ENCODE results near the gene CCDC18.
"Not testable (repeated sequence)": the region's sequence is repeated elsewhere in the genome, so short reads cannot be mapped to it uniquely, and the experiment has no call there.

CCDC18 gene

DNA sequence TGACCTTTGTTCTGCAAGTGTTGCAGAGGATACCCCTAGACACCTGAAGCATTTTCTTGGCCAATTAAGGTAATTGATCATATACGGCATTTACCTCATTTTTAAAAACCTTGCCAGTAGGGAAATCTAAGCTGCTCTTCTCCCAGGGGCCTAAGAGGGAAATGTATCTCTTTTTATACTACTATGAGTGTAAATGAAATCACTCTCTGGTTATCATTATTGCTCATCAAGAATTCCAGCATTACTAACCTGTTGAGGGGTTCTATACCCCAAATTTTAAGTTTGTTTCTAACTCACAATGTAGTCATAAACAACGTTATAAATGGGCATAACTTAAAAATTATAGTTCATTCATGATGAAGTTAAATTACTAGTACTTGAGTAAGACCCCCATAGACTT, 27.7 kb upstream of the CCDC18 start:
- no peak for DNase-seq (ENCODE audit: extremely low spot score)
- ChIA-PET POLR2A (interaction anchor here (1.6 kb wide), 1 partner anchor 74 kb away, joined by 5 read pairs; the partner anchor contains the start of gene MTF2), CTCF (no interaction called here)
- TF ChIP-seq FOXK2 (IDR thresholded peaks at IDR 0.05) (no peak), LEF1 (IDR thresholded peaks at IDR 0.05; ENCODE audit: borderline replicate concordance) (no peak), ELF4 (IDR thresholded peaks at IDR 0.05) (no peak), ZNF384 (IDR thresholded peaks at IDR 0.05) (no peak)
- TF ChIP-seq, protein P1, sequence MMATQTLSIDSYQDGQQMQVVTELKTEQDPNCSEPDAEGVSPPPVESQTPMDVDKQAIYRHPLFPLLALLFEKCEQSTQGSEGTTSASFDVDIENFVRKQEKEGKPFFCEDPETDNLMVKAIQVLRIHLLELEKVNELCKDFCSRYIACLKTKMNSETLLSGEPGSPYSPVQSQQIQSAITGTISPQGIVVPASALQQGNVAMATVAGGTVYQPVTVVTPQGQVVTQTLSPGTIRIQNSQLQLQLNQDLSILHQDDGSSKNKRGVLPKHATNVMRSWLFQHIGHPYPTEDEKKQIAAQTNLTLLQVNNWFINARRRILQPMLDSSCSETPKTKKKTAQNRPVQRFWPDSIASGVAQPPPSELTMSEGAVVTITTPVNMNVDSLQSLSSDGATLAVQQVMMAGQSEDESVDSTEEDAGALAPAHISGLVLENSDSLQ (IDR thresholded peaks at IDR 0.05) = no peak

DNA sequence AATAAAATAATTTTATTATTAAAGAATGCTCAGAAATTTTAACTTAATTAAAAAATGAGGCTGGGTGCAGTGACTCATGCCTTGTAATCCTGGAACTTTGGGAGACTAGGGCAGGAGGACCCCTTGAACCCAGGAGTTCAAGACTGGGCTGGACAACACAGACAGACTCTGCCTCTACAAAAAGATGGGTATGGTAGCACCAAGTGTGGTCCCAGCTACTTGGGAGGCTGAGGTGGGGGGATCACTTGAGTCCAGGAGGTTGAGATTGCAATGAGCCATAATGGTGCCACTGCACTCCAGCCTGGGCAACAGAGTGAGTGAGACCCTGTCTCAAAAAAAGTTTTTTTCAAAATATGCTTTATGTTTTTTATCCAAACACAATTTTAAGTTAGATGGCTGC, 25.6 kb upstream of the CCDC18 start:
- TF ChIP-seq NFRKB (IDR thresholded peaks at IDR 0.05) = no peak
- TF ChIP-seq ARNT (IDR thresholded peaks at IDR 0.05) = no peak
- TF ChIP-seq HDGF (IDR thresholded peaks at IDR 0.05; ENCODE audit: borderline replicate concordance) = no peak
- no peak for TF ChIP-seq TARDBP (IDR thresholded peaks at IDR 0.05)
- TF ChIP-seq FOXA1 (IDR thresholded peaks at IDR 0.05) = no peak
- no peak for TF ChIP-seq CTBP1 (IDR thresholded peaks at IDR 0.05; ENCODE audit: borderline replicate concordance)
- no peak for TF ChIP-seq LEF1 (IDR thresholded peaks at IDR 0.05; ENCODE audit: borderline replicate concordance)
- no peak for TF ChIP-seq L3MBTL2 (conservative IDR thresholded peaks at IDR 0.05)
- no peak for TF ChIP-seq ELF4 (IDR thresholded peaks at IDR 0.05)
- no peak for TF ChIP-seq BHLHE40 (IDR thresholded peaks at IDR 0.05; ENCODE audit: borderline replicate concordance)
- TF ChIP-seq SUZ12 (IDR thresholded peaks at IDR 0.05) = no peak
- TF ChIP-seq FOXK2 (IDR thresholded peaks at IDR 0.05) = no peak
- no peak for TF ChIP-seq SP1 (IDR thresholded peaks at IDR 0.05)
- TF ChIP-seq, protein P1 (IDR thresholded peaks at IDR 0.05) = no peak
- TF ChIP-seq FOXM1 (IDR thresholded peaks at IDR 0.05; ENCODE audit: borderline replicate concordance) = no peak
- TF ChIP-seq ZNF384 (IDR thresholded peaks at IDR 0.05) = no peak
- ChIA-PET POLR2A (no interaction called here), CTCF (no interaction called here)
- no peak for DNase-seq (ENCODE audit: extremely low spot score)

DNA sequence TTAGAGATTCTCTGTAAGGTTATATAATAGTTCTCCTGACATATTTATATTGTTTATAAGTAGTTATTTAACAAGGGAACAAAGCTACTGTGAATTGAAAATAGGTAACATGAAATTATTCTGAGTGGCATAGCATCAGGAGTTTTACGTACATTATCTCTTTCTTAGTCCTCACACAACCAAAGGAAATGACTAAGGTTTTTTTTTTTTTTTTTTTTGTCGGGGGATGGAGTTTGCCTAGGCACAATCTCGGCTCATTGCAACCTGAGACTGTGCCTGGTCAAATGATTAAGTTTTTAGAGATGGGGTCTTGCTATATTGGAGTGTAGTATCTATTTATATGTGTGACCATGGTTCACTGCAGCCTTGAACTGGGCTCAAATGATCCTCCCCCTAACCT, 25.2 kb upstream of the CCDC18 start:
- TF ChIP-seq ZNF384 (IDR thresholded peaks at IDR 0.05) = 0 out of 2 replicates have a peak, but pooled peaks have one; percentile 29
- no peak for TF ChIP-seq LEF1 (IDR thresholded peaks at IDR 0.05; ENCODE audit: borderline replicate concordance)
- ChIA-PET POLR2A (no interaction called here), CTCF (no interaction called here)
- DNase-seq (ENCODE audit: extremely low spot score) = no peak

DNA sequence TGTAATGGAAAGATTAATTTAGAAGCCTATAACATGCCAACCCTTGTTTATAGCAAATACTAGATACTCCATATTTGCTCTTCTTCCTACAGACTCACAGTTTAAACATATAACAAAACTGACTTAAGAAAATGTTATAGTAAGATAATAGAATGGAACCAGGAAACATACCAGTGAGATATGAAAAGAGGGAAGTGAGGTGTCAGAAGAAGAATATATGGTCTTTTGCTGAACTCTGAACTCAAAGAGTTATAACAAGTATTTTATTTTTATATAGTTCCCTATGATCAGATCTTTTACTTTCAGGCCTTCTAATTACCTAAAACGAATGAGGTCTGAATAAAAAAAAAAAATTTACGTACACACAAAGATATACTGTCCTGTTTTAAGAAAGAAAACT, 21.2 kb upstream of the CCDC18 start:
- TF ChIP-seq CTBP1 (IDR thresholded peaks at IDR 0.05; ENCODE audit: borderline replicate concordance) = no peak
- TF ChIP-seq TARDBP (IDR thresholded peaks at IDR 0.05) = no peak
- TF ChIP-seq, protein P1 (IDR thresholded peaks at IDR 0.05) = no peak
- TF ChIP-seq BHLHE40 (IDR thresholded peaks at IDR 0.05; ENCODE audit: borderline replicate concordance) = no peak
- TF ChIP-seq FOXK2 (IDR thresholded peaks at IDR 0.05) = no peak
- TF ChIP-seq NFRKB (IDR thresholded peaks at IDR 0.05) = no peak
- TF ChIP-seq HDGF (IDR thresholded peaks at IDR 0.05; ENCODE audit: borderline replicate concordance) = no peak
- ChIA-PET POLR2A (interaction anchor here (0.6 kb wide), 1 partner anchor 19 kb away, joined by 3 read pairs; no protein-coding TSS in a partner anchor), CTCF (interaction anchor here (0.7 kb wide), 1 partner anchor 374 kb away, joined by 3 read pairs; the partner anchor contains the start of gene EVI5)
- DNase-seq (ENCODE audit: extremely low spot score) = no peak

DNA sequence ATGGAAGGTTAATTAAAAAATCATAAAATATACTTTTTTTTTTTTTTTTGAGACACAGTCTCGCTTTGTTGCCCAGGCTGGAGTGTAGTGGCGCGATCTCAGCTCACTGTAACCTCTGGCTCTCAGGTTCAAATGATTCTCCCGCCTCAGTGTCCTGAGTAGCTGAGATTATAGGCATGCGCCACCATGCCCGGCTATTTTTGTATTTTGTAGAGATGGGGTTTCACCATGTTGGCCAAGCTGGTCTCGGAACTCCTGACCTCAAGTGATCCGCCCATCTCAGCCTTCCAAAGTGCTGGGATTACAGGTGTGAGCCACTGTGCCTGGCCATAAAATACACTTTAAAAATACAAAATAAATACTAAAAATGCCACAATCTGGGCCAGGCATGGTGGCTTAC, 17.2 kb upstream of the CCDC18 start:
- POLR2A ChIA-PET = interaction anchor here (0.6 kb wide), 1 partner anchor 16 kb away, joined by 3 read pairs; no protein-coding TSS in a partner anchor
- DNase-seq (ENCODE audit: extremely low spot score) = not testable (repeated sequence)

DNA sequence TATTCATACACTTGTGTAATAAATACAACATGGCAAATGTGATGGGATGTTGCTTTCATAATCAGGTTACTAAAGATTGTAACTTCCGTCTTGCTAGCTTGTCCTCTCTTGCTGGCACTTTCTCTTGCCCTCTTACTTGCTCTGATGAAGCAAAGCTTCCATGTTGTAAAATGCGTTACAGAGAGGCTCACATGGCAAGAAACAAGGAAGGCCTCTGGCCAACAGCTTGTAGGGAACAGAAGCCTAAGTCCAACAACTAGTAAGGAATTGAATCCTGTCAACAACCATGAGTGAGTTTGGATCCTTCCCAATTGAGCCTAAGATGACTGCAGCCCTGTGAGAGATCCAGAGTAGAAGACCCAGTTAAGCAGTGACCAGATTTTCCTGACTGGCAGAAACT, 15.7 kb upstream of the CCDC18 start:
- POLR2A ChIA-PET = interaction anchor here (1.3 kb wide), 1 partner anchor 86 kb away, joined by 4 read pairs; the partner anchor contains the start of gene MTF2
- DNase-seq (ENCODE audit: extremely low spot score) = no peak
- no peak for TF ChIP-seq FOXM1 (IDR thresholded peaks at IDR 0.05; ENCODE audit: borderline replicate concordance)
- no peak for TF ChIP-seq ELF4 (IDR thresholded peaks at IDR 0.05)
- TF ChIP-seq BHLHE40 (IDR thresholded peaks at IDR 0.05; ENCODE audit: borderline replicate concordance) = no peak
- no peak for TF ChIP-seq SP1 (IDR thresholded peaks at IDR 0.05)
- TF ChIP-seq NFRKB (IDR thresholded peaks at IDR 0.05) = no peak
- no peak for TF ChIP-seq TARDBP (IDR thresholded peaks at IDR 0.05)
- no peak for TF ChIP-seq CTBP1 (IDR thresholded peaks at IDR 0.05; ENCODE audit: borderline replicate concordance)
- TF ChIP-seq ZNF384 (IDR thresholded peaks at IDR 0.05) = no peak
- no peak for TF ChIP-seq HDGF (IDR thresholded peaks at IDR 0.05; ENCODE audit: borderline replicate concordance)
- TF ChIP-seq FOXA1 (IDR thresholded peaks at IDR 0.05) = no peak
- TF ChIP-seq, protein P1 (IDR thresholded peaks at IDR 0.05) = no peak
- TF ChIP-seq LEF1 (IDR thresholded peaks at IDR 0.05; ENCODE audit: borderline replicate concordance) = no peak
- no peak for TF ChIP-seq FOXK2 (IDR thresholded peaks at IDR 0.05)
- TF ChIP-seq L3MBTL2 (conservative IDR thresholded peaks at IDR 0.05) = no peak
- TF ChIP-seq ARNT (IDR thresholded peaks at IDR 0.05) = no peak
- CTCF ChIA-PET = interaction anchor here (0.6 to 0.9 kb wide), 2 partner anchors 10 to 23 kb away, joined by 3 read pairs; no protein-coding TSS in a partner anchor

More for the DNA sequence above, 17.2 kb upstream of the CCDC18 start:
- CTCF ChIA-PET = not testable (repeated sequence)

DNA sequence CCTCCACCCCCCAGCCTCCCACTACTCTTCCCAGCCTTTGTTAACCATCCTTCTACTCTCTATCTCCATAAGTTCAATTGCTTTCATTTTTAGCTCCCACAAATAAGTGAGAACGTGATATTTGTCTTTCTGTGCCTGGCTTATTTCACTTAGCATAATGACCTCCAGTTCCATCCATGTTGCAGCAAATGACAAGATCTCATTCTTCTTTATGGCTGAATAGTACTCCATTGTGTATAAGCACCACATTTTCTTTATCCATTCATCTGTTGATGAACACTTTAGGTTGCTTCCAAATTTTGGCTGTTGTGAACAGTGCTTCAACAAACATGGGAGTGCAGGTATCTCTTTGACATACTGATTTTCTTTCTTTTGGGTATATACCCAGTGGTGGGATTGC, 14.6 kb upstream of the CCDC18 start:
- DNase-seq (ENCODE audit: extremely low spot score); POLR2A ChIA-PET: not testable (repeated sequence)
- CTCF ChIA-PET = interaction anchor here (1.5 kb wide), 1 partner anchor 87 kb away, joined by 3 read pairs; the partner anchor contains the start of gene MTF2
